ENCODE data around the gene SLC5A1. TPM values are rescaled to one million over a fixed set of nuclear protein-coding genes. Genes with fewer than 3 reads are reported as not detected.
"Not testable (repeated sequence)": the region's sequence is repeated elsewhere in the genome, so short reads cannot be mapped to it uniquely, and the experiment has no call there.

The SLC5A1 gene
- total RNA-seq, 1 experiment from 2014 or later = not detected

- H3K4me3 ChIP-seq (ENCODE audit: low read length); H3K9ac ChIP-seq (ENCODE audit: low read length); DNase-seq; H3K4me1 ChIP-seq (ENCODE audit: insufficient read depth, low read length); H4K20me1 ChIP-seq (ENCODE audit: low read length); H3K27me3 ChIP-seq (ENCODE audit: low read length); CTCF ChIA-PET; H2AFZ ChIP-seq (ENCODE audit: low read length); H3K79me2 ChIP-seq (ENCODE audit: low read length); H3K9me2 ChIP-seq (replicated peaks; ENCODE audit: low read length); H3K36me3 ChIP-seq (ENCODE audit: low read depth, low read length); H3K4me2 ChIP-seq (ENCODE audit: low read length); H3K27ac ChIP-seq (ENCODE audit: low read length); H3K9me3 ChIP-seq (ENCODE audit: low read length); POLR2A ChIA-PET (ENCODE audit: unreplicated experiment); BruUV-seq (replicated peaks); H3F3A ChIP-seq (ENCODE audit: low read length, unreplicated experiment); ATAC-seq; intact Hi-C loops (cut with micrococcal nuclease): not testable (repeated sequence)
Observed at GRCh38 chr22:32157632-32158031, 114.6 kb downstream of the SLC5A1 start.

DNA sequence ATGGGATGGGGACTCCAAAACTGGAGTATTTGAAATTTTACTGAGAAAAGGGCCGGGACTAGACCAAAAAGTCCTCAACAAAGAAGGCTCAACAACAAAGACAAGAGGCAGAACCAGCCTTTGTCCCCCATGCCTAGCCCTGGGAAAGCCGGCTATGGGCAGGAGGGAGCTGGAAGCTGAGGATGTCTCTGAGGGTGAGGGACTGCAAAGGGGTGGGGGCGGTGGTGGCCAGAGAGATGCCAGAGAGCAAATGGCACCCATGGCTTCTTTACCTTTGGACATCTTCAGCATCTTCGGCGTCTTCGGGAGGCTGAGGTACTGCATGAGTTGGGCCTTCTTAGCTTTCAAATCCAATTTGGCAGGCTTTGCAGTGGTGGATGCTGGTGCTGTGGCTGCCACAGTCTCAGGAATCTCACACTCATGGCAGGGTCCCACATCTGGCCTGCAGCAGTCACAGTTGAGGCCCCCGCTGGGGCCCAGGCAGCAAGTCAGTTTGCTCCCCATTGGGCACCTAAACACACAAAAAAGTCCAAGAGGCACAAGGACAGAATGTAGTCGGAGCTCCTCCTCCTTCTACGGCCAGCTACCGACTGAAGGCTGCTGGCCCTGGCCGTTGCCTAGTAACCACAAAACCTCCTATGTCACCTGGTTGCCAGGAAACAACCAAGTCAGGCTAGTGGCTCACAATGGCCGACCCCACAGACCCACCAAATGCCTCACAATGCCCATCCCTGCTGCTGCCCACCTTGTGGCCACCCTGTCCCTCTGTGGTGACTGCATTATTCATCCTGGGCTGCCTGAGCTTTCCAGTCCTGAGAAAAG, 115.9 kb downstream of the SLC5A1 start, which contains the start of gene C22orf42:
Gene C22orf42 (minus strand): TSS at position 592 of the 822 bp plus-strand sequence. CDS start 88 bp downstream, at position 504.
- TF ChIP-seq EZH2 (IDR thresholded peaks at IDR 0.05; ENCODE audit: low read length, unreplicated experiment) = no peak
- TF ChIP-seq, protein P1, sequence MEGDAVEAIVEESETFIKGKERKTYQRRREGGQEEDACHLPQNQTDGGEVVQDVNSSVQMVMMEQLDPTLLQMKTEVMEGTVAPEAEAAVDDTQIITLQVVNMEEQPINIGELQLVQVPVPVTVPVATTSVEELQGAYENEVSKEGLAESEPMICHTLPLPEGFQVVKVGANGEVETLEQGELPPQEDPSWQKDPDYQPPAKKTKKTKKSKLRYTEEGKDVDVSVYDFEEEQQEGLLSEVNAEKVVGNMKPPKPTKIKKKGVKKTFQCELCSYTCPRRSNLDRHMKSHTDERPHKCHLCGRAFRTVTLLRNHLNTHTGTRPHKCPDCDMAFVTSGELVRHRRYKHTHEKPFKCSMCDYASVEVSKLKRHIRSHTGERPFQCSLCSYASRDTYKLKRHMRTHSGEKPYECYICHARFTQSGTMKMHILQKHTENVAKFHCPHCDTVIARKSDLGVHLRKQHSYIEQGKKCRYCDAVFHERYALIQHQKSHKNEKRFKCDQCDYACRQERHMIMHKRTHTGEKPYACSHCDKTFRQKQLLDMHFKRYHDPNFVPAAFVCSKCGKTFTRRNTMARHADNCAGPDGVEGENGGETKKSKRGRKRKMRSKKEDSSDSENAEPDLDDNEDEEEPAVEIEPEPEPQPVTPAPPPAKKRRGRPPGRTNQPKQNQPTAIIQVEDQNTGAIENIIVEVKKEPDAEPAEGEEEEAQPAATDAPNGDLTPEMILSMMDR (conservative IDR thresholded peaks at IDR 0.05; ENCODE audit: low read depth, low read length) = no peak
- TF ChIP-seq EZH2phosphoT487 (IDR thresholded peaks at IDR 0.05; ENCODE audit: borderline replicate concordance, low read length) = no peak
- CTCF ChIA-PET = no interaction called here

GRCh38 chr22:32160411-32160810, 117.3 kb downstream of the SLC5A1 start:
- H3K4me2 ChIP-seq (ENCODE audit: low read length); H3K27ac ChIP-seq (ENCODE audit: low read length); H3K4me3 ChIP-seq (ENCODE audit: low read length); H3K36me3 ChIP-seq (ENCODE audit: low read depth, low read length); H3F3A ChIP-seq (ENCODE audit: low read length, unreplicated experiment); POLR2A ChIA-PET (ENCODE audit: unreplicated experiment); H2AFZ ChIP-seq (ENCODE audit: low read length); BruUV-seq (replicated peaks); CTCF ChIA-PET; H3K9me3 ChIP-seq (ENCODE audit: low read length); intact Hi-C loops (cut with micrococcal nuclease); H3K9ac ChIP-seq (ENCODE audit: low read length); H3K27me3 ChIP-seq (ENCODE audit: low read length); H3K9me2 ChIP-seq (replicated peaks; ENCODE audit: low read length); ATAC-seq; DNase-seq; H4K20me1 ChIP-seq (ENCODE audit: low read length); H3K79me2 ChIP-seq (ENCODE audit: low read length); H3K4me1 ChIP-seq (ENCODE audit: insufficient read depth, low read length): not testable (repeated sequence)

More for the DNA sequence above, 115.9 kb downstream of the SLC5A1 start, which contains the start of gene C22orf42:
- ATAC-seq (no peak), DNase-seq (no peak)
- Histone ChIP-seq H3F3A (ENCODE audit: low read length, unreplicated experiment) (no peaks in the 10 kb centered on the region), H4K20me1 (ENCODE audit: low read length) (no peaks in the 10 kb centered on the region), H2AFZ (ENCODE audit: low read length) (no peak within 1 kb of the TSS), H3K4me2 (ENCODE audit: low read length) (no peak within 1 kb of the TSS), H3K4me3 (ENCODE audit: low read length) (no peak within 1 kb of the TSS), H3K27ac (ENCODE audit: low read length) (no peak within 1 kb of the TSS), H3K4me1 (ENCODE audit: insufficient read depth, low read length) (no peaks in the 10 kb centered on the region), H3K9me3 (ENCODE audit: low read length) (no peaks in the 10 kb centered on the region), H3K9me2 (replicated peaks; ENCODE audit: low read length) (no peaks in the 10 kb centered on the region), H3K79me2 (ENCODE audit: low read length) (no peaks in the 10 kb centered on the region), H3K36me3 (ENCODE audit: low read depth, low read length) (no peaks in the 10 kb centered on the region), H3K9ac (ENCODE audit: low read length) (no peak within 1 kb of the TSS), H3K27me3 (ENCODE audit: low read length) (peaks cover 7% of the 10 kb centered on the region)
- intact Hi-C loops (cut with micrococcal nuclease) = no loop called here
- POLR2A ChIA-PET (ENCODE audit: unreplicated experiment) = no interaction called here
- no TSS peak for BruUV-seq (replicated peaks)

Other genes starting within 250 kb of the SLC5A1 start
- 75.0 and 95.7 TPM in 2 replicates for gene YWHAH, start 98.7 kb upstream of the SLC5A1 start, total RNA-seq (2014; rRNA removed)
- gene C22orf42, start 116.0 kb downstream of the SLC5A1 start, total RNA-seq (2014; rRNA removed) = not detected in 2 replicates
- not detected in 2 replicates for gene RFPL2, start 161.8 kb downstream of the SLC5A1 start, total RNA-seq (2014; rRNA removed)
- gene SLC5A4, start 212.1 kb downstream of the SLC5A1 start, total RNA-seq (2014; rRNA removed) = not detected in 2 replicates